Measurements from ENCODE around the gene PRKG1.

The PRKG1 gene

DNA sequence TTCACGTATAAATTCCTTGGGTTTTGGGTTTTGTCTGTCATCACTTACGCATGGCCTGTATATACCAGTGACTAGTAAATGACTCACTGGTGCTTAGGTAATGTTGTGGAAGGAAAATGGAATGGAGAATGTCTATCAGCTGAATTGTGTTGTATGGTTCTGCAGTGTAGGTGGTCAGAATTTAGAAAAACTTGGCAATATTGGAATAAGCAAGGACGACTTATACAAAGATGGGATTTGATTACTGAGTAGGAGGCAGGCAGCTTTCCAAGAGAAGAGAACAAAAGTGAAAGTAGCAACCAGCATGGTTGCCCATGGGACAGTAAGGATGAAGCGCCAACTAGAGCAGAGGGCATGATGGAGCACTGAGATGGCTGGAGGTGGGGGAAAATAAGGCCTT lies 793.7 kb downstream of the PRKG1 start:
- no peak for DNase-seq (ENCODE audit: extremely low spot score, insufficient read length, low read depth)
- FAIRE-seq: no peak

DNA sequence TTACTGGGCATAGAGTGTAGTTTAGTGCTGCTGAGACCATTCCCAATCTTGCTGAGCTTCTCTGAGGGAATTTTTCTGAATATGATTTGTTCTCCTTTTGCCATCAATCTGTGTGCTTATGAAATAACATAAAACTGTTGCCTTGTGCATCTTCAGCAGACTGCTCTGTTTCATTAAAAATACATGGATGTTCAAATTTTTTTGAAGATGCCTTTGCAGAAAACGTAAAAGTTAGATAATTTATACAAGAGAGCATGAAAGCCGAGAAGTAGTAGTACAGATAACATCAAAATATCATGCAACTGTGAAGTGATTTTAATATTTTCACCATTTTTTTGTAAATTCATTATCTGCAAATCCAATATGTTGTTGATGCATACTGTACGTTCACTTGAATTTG lies 799.8 kb downstream of the PRKG1 start:
- DNase-seq (ENCODE audit: extremely low spot score, insufficient read length, low read depth) (no peak), FAIRE-seq (no peak)

DNA sequence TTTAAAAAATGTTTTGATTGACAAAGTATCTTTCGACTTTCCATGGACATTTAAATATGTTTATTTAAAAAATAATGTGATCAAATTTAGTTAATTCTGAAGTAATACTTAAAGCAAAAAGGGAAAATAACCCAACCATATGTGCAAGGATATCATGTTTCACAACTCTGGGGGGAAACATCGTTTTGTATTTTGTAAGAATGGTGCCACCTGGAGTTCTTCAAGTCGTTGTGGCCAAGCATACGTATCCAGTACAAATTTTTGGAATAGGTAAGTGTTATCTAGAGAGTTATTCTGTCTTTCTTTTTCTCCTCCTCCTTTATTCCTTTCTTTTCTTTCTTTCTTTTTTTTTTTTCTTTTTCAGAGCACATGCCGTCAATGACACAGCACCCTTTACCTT lies 801.3 kb downstream of the PRKG1 start:
- FAIRE-seq (no peak), DNase-seq (ENCODE audit: extremely low spot score, insufficient read length, low read depth) (no peak)

DNA sequence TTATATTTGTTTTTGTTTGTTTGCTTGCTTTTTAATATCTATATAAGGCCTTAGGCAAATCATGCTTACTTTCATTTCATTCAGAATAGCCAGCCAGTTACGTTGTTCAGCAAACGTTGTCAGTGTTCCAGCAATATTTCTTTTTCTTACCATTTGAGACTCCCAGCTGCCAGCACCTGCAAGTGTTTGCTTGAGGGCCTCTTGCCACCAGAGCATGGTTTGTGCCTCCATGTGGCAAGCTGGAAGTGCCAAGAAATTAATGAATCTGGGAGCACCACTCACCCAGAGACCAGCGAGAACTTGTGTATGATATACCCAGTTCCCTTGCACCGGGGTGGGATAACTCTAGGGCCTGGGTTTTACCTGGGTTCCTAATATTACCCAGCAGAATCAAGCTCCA lies 802.2 kb downstream of the PRKG1 start:
- FAIRE-seq (no peak), DNase-seq (ENCODE audit: extremely low spot score, insufficient read length, low read depth) (no peak)

DNA sequence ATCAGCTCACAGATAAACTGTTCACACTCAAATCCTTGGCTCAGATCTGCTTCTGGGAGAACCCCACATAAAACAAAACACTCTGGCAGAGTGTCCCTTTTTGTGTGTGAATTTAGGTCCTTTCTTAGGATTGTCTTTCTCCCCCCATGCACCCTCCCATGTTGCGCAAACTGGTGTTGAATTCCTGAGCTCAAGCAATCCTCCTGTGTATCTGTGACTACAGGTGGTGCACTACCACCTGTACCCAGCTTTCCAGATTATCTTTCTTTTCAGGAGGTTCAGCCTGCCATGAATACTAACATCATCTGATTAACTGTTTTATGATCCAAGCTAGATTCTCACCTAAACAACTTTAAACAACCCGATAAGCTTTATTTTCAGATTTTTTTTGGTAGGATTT lies 802.7 kb downstream of the PRKG1 start:
- DNase-seq (ENCODE audit: extremely low spot score, insufficient read length, low read depth): no peak
- FAIRE-seq: no peak

DNA sequence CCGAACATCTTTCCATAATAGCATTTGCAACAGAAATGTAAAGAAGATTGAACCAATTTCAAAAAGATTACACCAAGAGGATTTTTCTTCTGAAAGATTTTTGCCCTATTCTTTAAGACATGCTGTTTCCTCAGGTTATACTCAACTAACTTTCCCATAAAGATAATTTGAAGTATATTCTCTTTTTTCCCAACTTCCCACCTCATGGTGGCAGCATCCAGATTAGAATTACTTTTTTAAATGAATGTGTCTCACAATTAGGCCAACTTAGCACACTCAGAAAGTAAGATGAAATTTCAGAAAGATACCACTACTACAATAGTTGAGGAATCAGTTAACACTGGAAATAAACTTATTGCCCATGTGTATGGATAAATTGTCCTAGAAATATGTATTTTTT lies 803.3 kb downstream of the PRKG1 start:
- DNase-seq (ENCODE audit: extremely low spot score, insufficient read length, low read depth) (no peak), FAIRE-seq (no peak)

DNA sequence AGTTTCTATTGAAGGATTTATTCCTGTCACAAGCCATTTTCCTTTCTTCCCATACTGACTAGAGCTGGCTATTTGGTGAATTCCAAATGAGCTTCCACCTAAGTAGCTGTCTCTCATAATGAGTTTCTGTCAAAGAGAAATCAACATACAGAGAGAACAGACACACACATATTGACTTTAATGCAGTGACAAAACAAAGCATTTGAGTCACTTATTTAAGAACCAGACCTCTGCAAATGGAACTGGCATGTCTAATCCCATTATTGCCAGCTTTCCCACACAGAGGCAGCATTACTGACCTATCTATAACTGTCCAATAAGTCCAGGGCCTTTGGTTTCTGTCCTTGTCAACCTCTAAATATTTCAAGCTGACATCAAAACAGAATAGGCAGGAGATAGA lies 804.4 kb downstream of the PRKG1 start:
- FAIRE-seq: no peak
- DNase-seq (ENCODE audit: extremely low spot score, insufficient read length, low read depth): no peak

DNA sequence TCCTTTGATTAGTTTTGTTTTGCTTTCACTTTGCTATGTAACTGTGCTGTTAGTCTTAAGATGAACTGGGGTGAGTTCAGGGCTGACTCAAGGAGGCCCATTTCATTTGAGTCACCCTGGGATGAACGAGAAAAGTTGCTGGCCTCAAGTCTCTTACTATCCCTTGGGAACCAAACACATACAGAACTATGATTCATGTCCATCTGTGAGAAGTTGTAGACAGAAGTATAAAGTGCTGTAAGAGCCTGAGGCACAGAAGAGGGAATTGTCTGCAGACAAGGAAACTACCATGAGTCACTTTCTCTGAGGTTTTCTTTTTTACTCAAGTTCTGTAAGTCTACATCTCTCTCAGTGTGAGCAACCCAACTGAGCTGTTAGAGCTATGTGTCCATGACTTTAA lies 805.0 kb downstream of the PRKG1 start:
- DNase-seq (ENCODE audit: extremely low spot score, insufficient read length, low read depth): no peak

DNA sequence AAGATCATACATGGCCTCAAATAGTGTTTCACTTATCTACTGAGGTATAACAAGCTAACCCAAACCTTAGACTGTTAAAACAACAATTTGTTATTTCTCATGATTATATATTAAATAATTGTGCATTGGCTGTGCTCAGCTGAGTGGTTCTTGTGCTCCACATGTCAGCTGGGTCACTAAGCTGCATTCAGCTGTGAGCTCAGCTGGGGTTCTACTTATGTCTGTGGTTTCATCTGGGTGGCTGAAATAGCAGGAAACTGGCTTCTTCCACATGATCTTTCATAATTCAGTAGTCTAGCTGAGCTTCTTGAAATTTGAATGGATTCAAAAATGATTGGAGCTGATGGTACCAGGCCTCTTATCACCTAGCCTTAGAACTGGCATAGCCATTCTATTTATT lies 806.9 kb downstream of the PRKG1 start:
- no peak for DNase-seq (ENCODE audit: extremely low spot score, insufficient read length, low read depth)
- FAIRE-seq: no peak

More for the DNA sequence above, 805.0 kb downstream of the PRKG1 start:
- peak; percentile 56 for FAIRE-seq

DNA sequence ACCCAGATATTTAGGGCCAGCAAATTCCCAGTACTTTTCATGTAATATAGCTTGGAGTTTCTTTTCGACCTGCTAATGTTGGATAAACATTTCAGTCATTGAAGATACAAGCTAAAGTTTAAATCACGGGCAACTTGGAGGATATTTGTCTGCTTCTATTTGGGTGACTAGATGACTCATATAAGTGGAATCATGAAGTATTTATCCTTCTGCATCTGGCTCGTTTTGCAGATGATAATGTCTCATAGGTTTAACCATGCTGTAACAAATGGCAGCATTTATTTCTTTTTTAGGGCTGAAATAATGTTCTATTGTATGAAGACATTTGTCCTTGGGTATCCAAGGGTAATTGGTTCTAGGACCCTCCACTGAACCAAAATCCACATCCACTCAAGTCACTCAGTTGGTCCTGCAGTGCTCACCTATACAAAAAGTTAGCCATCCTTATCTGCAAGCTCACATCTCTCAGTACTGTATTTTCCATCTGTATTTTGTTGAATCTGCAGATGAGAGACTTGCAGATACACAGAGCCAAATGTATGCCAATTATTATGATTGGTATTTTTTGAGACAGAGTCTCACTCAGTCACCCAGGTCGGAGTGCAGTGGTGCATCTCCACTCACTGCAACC lies 812.3 kb downstream of the PRKG1 start:
- DNase-seq (ENCODE audit: extremely low spot score, insufficient read length, low read depth) (no peak), FAIRE-seq (no peak)

DNA sequence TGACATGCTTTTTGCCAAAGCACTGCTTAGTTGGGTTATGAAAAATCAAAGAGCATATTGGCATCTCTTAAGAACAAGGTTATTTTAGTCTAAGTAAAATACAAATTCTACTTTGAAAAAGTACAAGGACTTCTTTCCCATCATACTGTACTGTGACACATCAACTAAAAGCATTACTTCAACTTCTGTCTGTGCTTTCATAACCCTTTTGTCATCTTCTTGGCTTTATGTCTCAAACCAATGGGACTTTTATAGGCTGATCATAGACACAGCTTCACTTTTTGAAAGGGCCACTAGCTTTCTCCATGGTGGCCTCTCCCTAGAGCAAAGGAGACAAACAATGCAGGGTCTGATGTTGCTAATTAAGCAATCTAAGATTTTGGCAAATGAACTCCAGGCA lies 814.0 kb downstream of the PRKG1 start:
- DNase-seq (ENCODE audit: extremely low spot score, insufficient read length, low read depth) (no peak), FAIRE-seq (no peak)

DNA sequence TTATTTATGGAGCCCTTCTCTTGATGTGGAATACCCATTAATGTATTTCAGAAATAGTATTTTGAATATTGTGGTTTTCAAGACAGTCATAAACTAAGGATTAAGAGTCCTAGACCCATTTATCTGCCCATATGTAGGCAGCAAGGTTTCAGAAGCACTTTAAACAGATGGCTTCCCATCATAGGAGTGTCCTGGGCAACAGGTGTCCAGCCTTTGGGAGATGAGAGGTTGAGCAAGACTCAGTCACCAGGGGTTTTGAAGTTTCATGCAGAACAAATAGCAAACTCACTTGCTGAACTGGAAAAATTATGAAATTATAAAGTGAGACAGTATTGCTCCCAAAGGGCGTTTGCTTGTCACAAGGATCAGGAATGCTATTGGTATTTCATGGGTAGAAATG lies 818.0 kb downstream of the PRKG1 start:
- FAIRE-seq: no peak
- DNase-seq (ENCODE audit: extremely low spot score, insufficient read length, low read depth): no peak

DNA sequence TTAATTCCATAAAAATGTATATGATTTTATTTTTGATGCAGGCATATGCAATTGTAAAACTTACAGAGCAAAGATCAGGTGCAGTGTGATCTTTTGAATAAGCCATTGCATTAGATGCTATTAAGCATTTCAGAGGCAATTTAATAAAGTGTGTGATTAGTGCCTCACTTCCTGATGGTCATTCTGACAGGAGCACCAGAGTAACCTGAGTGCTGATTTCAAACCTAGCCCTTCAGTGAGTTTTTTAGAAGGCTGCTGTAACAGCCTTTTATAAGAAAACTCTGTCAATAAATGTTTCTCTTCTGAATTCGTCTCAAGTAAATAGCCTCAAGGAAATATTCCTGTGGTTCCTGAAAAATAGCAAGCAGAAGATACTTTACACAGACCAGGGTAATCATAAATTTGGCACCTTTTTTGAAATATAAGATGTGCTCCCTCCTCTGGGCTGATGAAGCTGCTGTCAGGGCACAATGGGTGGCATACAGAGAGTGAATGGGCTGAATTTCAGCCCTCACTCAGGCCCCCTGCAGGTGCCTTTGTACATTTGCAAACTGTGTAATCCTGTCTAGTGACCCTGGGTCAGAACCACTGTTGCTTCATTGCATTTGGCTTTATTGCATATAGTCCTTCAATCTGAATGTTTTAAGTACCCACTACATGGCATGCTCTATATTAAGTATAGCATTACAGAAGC lies 818.8 kb downstream of the PRKG1 start:
- DNase-seq (ENCODE audit: extremely low spot score, insufficient read length, low read depth) (no peak), FAIRE-seq (no peak)

DNA sequence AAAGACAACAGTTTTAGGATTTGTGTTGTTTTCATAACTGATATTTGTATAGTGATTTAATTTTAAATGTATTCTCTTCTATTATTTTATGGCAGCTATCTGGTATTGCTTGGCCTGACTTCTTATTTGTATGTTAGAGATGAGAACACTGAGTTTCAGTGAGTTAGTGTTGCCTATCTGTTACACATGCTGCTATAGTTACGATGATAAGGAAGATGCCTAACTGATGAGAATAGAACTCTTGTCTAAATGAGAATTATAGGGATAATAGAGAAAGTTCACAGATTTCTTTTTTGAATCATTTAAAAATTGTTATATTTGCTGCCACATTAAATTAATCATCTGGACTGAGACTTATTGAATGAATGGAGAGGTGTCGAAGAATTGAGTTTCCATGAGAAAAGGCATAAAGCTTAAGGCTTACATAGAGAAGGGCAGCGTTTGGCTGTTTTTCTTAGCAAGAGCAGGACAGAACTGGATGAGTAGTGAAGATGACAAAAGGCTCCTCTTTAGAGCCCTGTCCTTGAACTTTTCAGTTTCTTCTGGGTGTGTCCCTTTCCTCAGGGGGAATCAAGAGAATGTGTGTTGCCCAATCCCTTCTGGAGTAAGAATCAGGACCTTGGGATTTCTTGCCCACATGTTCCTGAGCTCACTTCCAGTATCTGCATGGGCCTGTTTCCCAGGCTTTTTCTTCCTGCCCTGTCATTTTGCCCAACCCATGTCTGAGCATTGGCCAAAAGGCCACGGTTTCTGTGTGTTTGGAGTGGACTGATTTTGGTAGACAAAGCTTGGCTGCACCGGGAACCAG lies 820.7 kb downstream of the PRKG1 start:
- FAIRE-seq: no peak
- DNase-seq (ENCODE audit: extremely low spot score, insufficient read length, low read depth): no peak

DNA sequence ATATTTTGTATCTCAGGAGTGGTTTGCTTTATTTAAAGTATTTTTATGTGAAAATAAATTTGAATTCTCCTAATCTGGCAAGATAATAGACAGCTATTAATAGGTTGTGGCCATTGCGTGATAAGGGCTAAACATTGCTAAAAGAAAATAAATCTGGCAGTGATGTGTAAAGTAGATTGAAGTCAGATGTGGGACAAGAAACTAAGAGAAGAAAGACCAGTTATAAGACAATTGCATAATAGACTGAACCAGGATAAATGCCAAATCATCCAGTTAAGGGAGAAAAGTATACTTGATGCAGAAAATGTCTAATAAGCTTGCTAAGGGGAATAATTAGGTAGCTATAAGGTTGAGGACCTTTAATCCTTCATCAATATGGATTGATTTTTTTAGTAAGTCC lies 822.6 kb downstream of the PRKG1 start:
- DNase-seq (ENCODE audit: extremely low spot score, insufficient read length, low read depth) (no peak), FAIRE-seq (no peak)

DNA sequence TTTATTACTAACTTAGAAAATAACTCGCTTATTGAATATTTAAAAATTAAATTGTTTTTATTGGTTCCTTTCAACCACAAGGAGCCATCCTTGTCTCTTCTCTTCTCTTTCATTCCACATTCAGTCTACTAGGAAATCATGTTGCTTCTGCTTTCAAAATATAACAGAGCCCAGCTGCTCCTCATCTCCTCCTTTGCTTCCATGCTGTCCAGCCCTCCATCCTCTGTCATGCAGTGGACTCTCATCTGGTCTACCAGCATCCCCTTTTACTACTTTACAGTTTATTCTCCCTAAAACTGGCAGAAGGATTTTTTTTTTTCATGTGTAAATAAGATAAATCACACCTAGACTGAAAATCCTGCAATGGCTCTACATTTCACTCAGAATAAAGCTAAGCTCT lies 823.3 kb downstream of the PRKG1 start:
- DNase-seq (ENCODE audit: extremely low spot score, insufficient read length, low read depth) (no peak), FAIRE-seq (no peak)

DNA sequence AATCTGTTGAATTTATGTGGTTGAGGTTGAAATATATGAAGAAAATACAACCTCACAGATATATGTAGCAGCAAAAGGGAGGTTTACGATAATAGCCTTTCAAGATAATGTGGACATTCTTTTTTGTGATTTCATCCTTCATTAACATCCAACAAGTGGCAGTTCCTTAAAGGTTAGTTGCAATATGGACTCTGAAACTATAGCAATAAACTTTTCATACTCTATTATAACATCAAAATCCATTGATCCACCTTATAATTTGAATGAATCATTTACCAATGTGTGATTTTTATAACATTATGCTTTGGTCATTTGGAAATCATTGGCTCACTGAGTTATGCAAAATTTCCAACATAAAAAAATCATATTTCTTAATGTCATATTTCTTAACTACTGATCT lies 825.9 kb downstream of the PRKG1 start:
- no peak for DNase-seq (ENCODE audit: extremely low spot score, insufficient read length, low read depth)
- FAIRE-seq: no peak

DNA sequence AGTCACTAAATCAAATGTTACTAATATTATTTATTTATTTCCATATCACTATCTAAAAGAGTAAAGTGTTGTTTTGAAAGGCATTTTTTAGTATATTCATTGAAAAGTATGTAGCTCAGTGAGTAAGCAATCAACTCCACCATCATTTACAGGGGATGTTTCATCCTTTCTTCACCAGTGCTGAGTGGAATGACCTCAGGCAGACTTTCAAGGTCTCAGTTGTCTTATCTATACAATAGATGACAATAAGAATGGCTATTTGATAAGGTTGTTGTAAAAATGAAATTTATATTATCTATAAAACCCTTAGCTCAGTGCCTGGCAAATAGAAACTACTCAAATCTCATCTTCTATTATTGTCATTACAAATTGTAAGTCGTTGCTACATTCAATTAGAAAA lies 829.4 kb downstream of the PRKG1 start:
- DNase-seq (ENCODE audit: extremely low spot score, insufficient read length, low read depth) (no peak), FAIRE-seq (no peak)

DNA sequence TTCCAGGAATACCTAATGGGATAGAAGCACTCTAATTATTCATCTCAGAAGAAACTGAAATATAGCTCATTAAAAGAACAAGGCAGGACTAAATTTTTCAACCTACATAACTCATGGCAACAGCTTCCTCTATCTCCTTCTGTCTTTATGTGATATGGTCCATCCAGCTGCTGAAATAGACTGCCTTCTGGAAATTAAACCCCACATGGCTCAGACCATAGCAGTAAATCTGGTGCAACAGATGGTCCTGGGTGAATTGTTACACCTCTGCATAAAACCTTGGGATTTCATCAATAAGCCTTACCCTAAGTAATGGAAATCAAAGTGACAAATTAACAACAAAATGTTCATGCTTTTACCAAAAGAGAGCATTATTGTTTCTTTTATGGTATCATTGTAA lies 830.7 kb downstream of the PRKG1 start:
- FAIRE-seq (peak; percentile 31), DNase-seq (ENCODE audit: extremely low spot score, insufficient read length, low read depth) (no peak)

DNA sequence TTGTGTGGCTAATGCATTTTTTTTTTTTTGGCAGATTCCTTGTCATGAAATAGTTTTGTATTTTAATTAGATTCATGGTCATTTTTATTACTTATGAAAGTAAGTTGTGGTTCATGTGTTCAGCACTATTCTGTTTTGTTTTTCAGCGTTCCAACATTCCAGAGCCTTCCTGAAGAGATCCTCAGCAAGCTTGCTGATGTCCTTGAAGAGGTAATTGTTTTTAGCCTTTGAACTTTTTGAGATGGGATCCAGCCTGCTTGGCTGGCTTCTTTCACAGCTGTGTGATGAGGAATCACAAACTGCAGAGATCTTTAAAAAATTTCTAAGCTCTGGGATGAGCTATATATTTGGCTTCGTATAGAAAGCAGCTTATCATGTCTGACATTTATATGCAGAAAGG lies 833.1 kb downstream of the PRKG1 start:
- DNase-seq (ENCODE audit: extremely low spot score, insufficient read length, low read depth) (no peak), FAIRE-seq (no peak)

DNA sequence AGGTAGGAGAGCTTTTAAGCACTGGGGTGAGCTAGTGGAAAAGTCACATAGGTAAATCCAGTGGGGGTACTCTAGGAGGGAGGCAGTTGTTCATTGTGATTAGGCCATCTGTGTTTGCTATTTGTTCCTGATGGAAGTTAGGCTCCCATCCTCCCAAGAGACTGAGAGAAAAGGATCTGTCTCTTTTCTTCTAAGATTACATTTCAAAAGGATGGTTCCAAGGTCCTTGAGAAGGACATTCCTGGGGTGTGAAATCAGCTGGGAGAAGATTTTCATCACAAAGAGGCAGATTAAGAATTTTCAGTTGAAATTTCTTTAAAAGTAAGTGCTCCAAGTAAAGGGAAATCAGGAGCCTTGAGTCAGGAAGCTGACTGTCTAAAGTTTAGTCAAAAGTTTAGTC lies 835.9 kb downstream of the PRKG1 start:
- DNase-seq (ENCODE audit: extremely low spot score, insufficient read length, low read depth) (no peak), FAIRE-seq (no peak)

All from GM18507 (cell line).